Measurements from ENCODE around the gene IGSF1.

The IGSF1 gene

DNA sequence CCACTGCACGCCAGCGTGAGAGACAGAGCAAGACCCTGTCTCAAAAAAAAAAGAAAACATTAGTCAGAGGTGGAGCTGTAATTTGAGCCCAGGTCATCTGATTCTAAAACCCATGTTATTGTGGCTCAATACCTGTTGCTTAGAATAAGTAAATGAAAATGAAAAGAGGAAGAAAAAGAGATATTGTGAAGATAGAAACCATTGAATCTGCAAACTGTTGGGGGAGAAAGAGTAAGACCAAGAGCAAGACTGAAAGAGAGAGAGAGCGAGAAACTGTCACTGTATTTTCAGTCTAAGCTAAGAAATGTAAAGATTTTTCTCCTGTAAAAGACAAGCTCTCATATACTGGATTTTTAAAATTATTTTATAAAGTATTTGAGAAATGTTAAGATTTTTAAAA lies 9.7 kb upstream of the IGSF1 start:
- TF ChIP-seq, protein P1, sequence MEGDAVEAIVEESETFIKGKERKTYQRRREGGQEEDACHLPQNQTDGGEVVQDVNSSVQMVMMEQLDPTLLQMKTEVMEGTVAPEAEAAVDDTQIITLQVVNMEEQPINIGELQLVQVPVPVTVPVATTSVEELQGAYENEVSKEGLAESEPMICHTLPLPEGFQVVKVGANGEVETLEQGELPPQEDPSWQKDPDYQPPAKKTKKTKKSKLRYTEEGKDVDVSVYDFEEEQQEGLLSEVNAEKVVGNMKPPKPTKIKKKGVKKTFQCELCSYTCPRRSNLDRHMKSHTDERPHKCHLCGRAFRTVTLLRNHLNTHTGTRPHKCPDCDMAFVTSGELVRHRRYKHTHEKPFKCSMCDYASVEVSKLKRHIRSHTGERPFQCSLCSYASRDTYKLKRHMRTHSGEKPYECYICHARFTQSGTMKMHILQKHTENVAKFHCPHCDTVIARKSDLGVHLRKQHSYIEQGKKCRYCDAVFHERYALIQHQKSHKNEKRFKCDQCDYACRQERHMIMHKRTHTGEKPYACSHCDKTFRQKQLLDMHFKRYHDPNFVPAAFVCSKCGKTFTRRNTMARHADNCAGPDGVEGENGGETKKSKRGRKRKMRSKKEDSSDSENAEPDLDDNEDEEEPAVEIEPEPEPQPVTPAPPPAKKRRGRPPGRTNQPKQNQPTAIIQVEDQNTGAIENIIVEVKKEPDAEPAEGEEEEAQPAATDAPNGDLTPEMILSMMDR (IDR thresholded peaks at IDR 0.05; ENCODE audit: low read depth, low read length, missing control alignments): no peak
- H3K4me3 ChIP-seq (ENCODE audit: low read depth, low read length): no peak overlapping the region
- DNase-seq (ENCODE audit: low read depth): no peak
- in situ Hi-C loops (cut with HindIII; ENCODE audit: low sequenced_read_pairs): no loop called here

DNA sequence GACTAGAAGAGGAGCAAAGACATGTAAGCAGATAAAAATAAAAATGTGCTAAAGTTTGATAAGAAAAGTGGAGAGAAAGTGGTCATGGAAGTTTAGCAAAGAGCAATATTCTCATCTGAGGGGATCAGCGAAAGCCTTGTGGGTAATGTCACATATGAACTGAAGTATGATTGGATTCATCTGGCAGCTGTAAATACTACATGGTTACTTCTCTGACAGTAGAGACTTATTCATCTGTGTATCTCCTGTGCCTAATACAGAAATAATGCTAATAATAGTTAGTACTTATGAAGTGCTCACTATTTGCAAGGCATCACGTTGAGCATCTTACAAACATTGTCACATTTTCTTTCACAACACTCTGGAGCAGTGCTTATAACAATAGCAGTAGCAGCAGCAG lies 8.9 kb upstream of the IGSF1 start:
- no peak overlapping the region for H3K4me3 ChIP-seq (ENCODE audit: low read depth, low read length)
- DNase-seq (ENCODE audit: low read depth): no peak
- TF ChIP-seq, protein P1 (IDR thresholded peaks at IDR 0.05; ENCODE audit: low read depth, low read length, missing control alignments): no peak
- in situ Hi-C loops (cut with HindIII; ENCODE audit: low sequenced_read_pairs): no loop called here

DNA sequence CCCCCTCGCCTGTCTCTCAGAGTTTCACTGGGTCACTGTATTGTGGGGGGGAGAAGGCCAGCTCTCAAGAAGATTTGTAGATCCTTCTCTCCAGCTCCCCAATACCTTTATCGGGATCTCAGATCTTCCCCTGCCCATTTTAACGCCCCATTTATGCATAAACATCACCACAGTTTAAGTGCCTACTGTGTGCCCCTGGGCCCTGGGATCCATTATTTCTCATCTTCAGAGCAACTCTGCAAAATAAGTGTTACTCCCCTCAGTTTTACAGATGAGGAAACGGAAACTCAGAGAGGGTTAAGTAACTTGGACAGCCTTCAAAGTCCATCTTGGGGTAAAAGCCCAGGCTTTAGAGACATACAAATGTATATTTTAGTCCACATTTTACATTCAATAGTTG lies 421 bp upstream of the IGSF1 start:
- TF ChIP-seq, protein P1 (IDR thresholded peaks at IDR 0.05; ENCODE audit: low read depth, low read length, missing control alignments): no peak
- DNase-seq (ENCODE audit: low read depth): no peak
- peak overlapping the region; percentile 44 for H3K4me3 ChIP-seq (ENCODE audit: low read depth, low read length)
- in situ Hi-C loops (cut with HindIII; ENCODE audit: low sequenced_read_pairs): no loop called here

DNA sequence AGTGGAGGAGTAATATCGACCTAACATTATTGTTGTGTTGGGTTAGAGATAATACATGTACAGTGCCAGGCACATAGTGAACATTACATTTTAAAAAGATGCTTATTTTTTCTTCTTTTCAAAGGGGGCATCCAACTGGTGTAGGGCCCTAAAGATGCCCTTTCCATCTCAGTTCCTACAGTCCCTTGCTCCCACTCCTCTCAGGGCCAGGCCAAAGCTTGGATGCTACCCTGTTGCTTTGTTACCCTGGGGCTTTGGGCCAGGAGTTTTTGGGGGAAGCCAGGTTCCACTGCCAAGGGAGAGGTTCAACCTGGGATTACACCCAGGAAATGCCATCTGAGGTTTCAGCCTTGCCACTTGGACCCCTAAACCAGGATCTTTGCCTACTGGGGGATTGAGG lies 918 bp downstream of the IGSF1 start:
- DNase-seq (ENCODE audit: low read depth): no peak
- in situ Hi-C loops (cut with HindIII; ENCODE audit: low sequenced_read_pairs): no loop called here
- H3K4me3 ChIP-seq (ENCODE audit: low read depth, low read length): peak overlapping the region; percentile 44
- TF ChIP-seq, protein P1 (IDR thresholded peaks at IDR 0.05; ENCODE audit: low read depth, low read length, missing control alignments): no peak

DNA sequence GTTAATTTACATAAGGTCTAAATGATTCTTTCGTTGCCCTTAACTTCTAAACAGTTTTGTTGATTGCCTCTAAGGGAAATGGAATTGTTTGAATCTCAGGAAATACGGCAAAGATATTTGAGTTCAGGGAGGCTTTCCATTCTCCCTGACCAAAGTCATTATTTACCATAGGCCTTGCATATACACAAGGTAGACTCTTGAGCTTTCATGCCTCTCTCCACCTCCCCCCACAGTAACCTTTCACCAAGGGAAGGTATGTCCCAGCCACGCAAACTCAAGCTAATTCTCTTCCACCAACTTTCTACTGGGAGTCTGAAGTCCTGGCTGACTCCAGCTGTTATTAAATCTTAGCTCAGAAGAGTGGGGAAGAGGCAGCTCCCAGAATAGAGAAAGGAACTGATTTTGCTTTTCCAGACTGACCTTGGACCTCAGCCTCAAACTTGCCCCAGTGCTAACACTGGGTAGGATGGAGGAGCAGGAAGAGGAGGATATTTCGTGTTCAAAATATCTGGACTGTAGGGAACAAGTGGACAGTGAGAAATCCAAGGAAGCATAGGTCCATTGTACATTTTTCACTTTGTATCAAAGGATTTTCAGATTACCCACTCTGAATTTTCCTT lies 1.4 kb downstream of the IGSF1 start:
- no peak for DNase-seq (ENCODE audit: low read depth)
- no peak overlapping the region for H3K4me3 ChIP-seq (ENCODE audit: low read depth, low read length)
- TF ChIP-seq, protein P1 (IDR thresholded peaks at IDR 0.05; ENCODE audit: low read depth, low read length, missing control alignments): no peak
- in situ Hi-C loops (cut with HindIII; ENCODE audit: low sequenced_read_pairs): no loop called here

DNA sequence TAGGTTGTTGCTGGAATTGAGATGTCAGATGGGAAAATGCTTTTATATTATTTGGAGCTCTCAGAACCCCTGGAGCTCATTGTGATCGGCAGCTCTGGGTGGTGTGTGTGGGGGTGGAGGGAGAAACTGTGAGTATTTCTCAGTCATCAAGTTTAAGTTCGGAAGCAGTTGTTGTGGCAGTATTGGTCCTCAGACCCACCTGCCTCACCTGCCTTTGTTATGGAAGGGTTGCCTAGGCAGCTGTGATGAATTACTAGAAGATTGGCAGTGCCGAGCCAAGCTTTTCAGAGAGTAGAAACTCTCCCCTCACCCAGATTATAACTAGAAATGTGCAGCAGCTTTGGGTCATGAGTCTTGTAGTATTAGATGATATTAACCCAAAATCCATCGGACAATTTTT lies 9.5 kb downstream of the IGSF1 start:
- in situ Hi-C loops (cut with HindIII; ENCODE audit: low sequenced_read_pairs): no loop called here
- TF ChIP-seq, protein P1 (IDR thresholded peaks at IDR 0.05; ENCODE audit: low read depth, low read length, missing control alignments): no peak
- H3K4me3 ChIP-seq (ENCODE audit: low read depth, low read length): no peak overlapping the region
- DNase-seq (ENCODE audit: low read depth): no peak

Measured in astrocyte of the cerebellum (primary cell).